SK-N-SH treated with all-trans-retinoic acid at 6 μM for 48 hours (cell line): ENCODE measurements around the gene PACSIN2.

Experiments
- ARNTL ChIP-seq: fragments of 450-650 bp; formaldehyde crosslinking; IDR thresholded peaks from 2 replicates; pipeline ENCODE4 v1.5.0; 2020; ENCODE audit warnings: low read depth, mild to moderate bottlenecking, moderate library complexity, borderline replicate concordance
- BACH2 ChIP-seq: fragments of 250-450 bp; sonication (Bioruptor Pico); IDR thresholded peaks from 2 replicates; pipeline ENCODE4 v1.9.0; 2021; ENCODE audit warnings: mild to moderate bottlenecking, borderline replicate concordance
- CREB5 ChIP-seq: fragments of 250-450 bp; sonication (Bioruptor Pico); IDR thresholded peaks from 2 replicates; pipeline ENCODE4 v1.5.1; 2020; ENCODE audit warnings: low read depth, mild to moderate bottlenecking, moderate library complexity
- CSDC2 ChIP-seq: fragments of 250-450 bp; sonication (Bioruptor Pico); IDR thresholded peaks from 2 replicates; pipeline ENCODE4 v1.5.0; 2020; ENCODE audit warnings: mild to moderate bottlenecking, moderate library complexity
- ISL1 ChIP-seq: fragments of 250-450 bp; sonication (Bioruptor Pico); IDR thresholded peaks from 2 replicates; pipeline ENCODE4 v2.1.2; 2022; ENCODE audit warnings: mild to moderate bottlenecking, moderate library complexity
- PATZ1 ChIP-seq: fragments of 250-450 bp; sonication (Bioruptor Pico); IDR thresholded peaks from 2 replicates; pipeline ENCODE4 v1.8.0; 2020; ENCODE audit warnings: mild to moderate bottlenecking, moderate library complexity, borderline replicate concordance
- POU6F1 ChIP-seq: fragments of 250-450 bp; sonication (Bioruptor Pico); IDR thresholded peaks from 2 replicates; pipeline ENCODE4 v1.8.0; 2021; ENCODE audit warnings: low read depth, mild to moderate bottlenecking, moderate library complexity, borderline replicate concordance
- RARB ChIP-seq: fragments of 250-450 bp; sonication (Bioruptor Pico); IDR thresholded peaks from 2 replicates; pipeline ENCODE4 v1.8.0; 2021; ENCODE audit warnings: mild to moderate bottlenecking, moderate library complexity
- SNAI2 ChIP-seq: fragments of 250-450 bp; sonication (Bioruptor Pico); IDR thresholded peaks from 2 replicates; pipeline ENCODE4 v1.5.0; 2020; ENCODE audit warnings: mild to moderate bottlenecking, moderate library complexity
- TOX ChIP-seq: fragments of 250-450 bp; sonication (Bioruptor Pico); IDR thresholded peaks from 2 replicates; pipeline ENCODE4 v1.8.0; 2021; ENCODE audit warnings: mild to moderate bottlenecking, moderate library complexity, borderline replicate concordance
- ZFP3 ChIP-seq: fragments of 250-450 bp; sonication (Bioruptor Pico); IDR thresholded peaks from 2 replicates; pipeline ENCODE4 v1.5.0; 2020; ENCODE audit warnings: mild to moderate bottlenecking, moderate library complexity
- ZFP30 ChIP-seq: fragments of 450-650 bp; formaldehyde crosslinking; IDR thresholded peaks from 2 replicates; pipeline ENCODE4 v1.5.0; 2022; ENCODE audit warnings: mild to moderate bottlenecking, moderate library complexity
- ZNF565 ChIP-seq: fragments of 450-650 bp; formaldehyde crosslinking; conservative IDR thresholded peaks from 2 replicates; pipeline ENCODE4 v1.5.0; 2020; ENCODE audit warnings: low read depth, mild to moderate bottlenecking, moderate library complexity
- ZNF70 ChIP-seq: fragments of 450-650 bp; formaldehyde crosslinking; IDR thresholded peaks from 2 replicates; pipeline ENCODE4 v1.5.0; 2020; ENCODE audit warnings: mild to moderate bottlenecking, moderate library complexity

GRCh38 chr22:42955848-42956247 is 59.1 kb downstream of the PACSIN2 start:
- TF ChIP-seq TOX (no peak), CREB5 (CRISPR knock-in tag) (no peak), ZFP30 (CRISPR knock-in tag) (no peak), POU6F1 (CRISPR knock-in tag) (no peak), ISL1 (no peak), ZFP3 (CRISPR knock-in tag) (no peak), PATZ1 (CRISPR knock-in tag) (no peak), BACH2 (CRISPR knock-in tag) (no peak), SNAI2 (CRISPR knock-in tag) (no peak), ARNTL (CRISPR knock-in tag) (no peak), RARB (CRISPR knock-in tag) (no peak), ZNF70 (no peak), ZNF565 (CRISPR knock-in tag) (no peak), CSDC2 (CRISPR knock-in tag) (no peak)
